T follicular helper cell (primary cell): Measurements from ENCODE around the gene DIAPH3.

Experiments
- DNase-seq: peaks from one replicate; pipeline ENCODE4 v3.0.0-alpha.2; 2020; ENCODE audit warnings: low read depth

DIAPH3 gene

DNA sequence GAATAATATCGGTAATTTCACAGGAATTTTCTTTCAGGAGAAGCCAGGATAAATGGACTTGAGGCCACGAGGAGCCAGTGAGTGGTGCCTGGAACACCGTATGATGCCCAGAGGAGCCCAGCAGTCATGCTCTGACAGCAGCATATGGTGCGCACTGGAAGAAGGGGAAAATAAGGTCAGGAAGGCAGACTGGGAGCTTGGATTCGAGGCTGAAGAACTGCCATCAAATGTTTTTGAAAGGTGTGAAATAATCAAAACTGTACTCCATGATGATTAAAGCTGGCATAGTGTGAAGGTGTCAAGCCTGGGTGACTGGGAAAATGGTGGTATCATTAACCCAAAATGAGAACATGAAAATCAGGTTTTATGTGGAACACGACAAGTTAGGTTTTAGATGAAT is 374.2 kb downstream of the DIAPH3 start:
- no peak for DNase-seq

- no peak for DNase-seq
Observed at GRCh38 chr13:59787679-59788078, 376.0 kb downstream of the DIAPH3 start.

- no peak for DNase-seq
Observed at GRCh38 chr13:59782696-59783095, 381.0 kb downstream of the DIAPH3 start.

- DNase-seq = no peak
Observed at GRCh38 chr13:59780058-59780457, 383.7 kb downstream of the DIAPH3 start.

- DNase-seq = no peak
Observed at GRCh38 chr13:59776924-59777690, 386.6 kb downstream of the DIAPH3 start.

GRCh38 chr13:59774491-59774971 is 389.2 kb downstream of the DIAPH3 start:
- DNase-seq = no peak

DNA sequence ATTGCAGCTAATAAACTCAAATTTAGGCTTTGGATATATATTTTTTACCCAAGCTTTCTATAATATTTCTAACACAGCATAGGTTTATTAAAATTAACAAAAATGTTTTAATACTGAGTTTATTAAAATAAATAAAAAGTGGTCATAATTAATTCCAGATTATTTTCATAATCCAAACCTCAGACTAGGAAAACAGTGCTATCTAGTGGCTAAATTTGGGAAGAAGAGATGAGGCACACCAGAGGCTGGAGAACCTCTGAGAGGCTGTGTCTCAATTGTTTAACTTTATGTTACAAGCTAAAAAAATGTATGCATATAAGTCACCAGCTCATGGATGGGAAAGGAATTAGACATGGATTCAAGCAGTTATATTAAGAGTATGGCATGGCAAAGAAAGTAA is 392.5 kb downstream of the DIAPH3 start:
- no peak for DNase-seq

DNA sequence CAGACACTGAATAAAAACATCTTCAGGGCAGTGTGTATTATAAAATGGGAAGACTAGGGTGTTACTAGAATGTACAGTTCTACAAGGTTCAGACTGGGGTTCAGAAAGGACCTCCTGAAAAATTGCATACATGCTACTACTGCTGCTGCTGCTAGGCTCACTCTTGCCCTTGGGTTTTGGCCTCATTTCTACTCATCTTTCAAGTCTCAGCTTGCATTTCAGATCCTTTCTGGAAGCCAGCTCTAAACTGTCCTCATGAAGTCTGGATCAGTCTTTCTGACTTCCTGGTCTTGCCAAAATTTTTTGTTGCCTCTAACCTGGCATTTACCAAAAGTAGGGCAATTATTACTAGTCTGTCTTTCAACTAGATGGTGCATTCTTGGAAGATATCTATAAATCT is 393.3 kb downstream of the DIAPH3 start:
- DNase-seq = no peak

DNA sequence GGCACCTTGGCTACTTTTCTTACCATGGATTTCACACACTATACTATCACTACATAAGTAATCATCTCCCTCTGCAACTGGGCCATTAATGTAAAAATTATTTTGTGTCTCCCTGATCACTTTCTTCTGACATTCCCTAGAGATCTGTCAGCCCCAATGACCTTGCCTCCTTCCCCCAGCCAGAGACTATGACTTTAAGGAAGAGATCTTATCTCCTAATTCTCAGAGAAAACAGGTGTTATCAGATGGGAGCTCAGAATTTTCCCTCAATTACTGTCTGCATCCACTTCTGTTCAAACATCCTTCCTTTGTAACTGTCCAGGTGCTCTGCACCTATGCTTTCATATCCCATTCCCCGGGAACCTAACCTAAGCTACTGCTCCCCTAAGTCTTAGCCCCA is 397.5 kb downstream of the DIAPH3 start:
- no peak for DNase-seq

DNA sequence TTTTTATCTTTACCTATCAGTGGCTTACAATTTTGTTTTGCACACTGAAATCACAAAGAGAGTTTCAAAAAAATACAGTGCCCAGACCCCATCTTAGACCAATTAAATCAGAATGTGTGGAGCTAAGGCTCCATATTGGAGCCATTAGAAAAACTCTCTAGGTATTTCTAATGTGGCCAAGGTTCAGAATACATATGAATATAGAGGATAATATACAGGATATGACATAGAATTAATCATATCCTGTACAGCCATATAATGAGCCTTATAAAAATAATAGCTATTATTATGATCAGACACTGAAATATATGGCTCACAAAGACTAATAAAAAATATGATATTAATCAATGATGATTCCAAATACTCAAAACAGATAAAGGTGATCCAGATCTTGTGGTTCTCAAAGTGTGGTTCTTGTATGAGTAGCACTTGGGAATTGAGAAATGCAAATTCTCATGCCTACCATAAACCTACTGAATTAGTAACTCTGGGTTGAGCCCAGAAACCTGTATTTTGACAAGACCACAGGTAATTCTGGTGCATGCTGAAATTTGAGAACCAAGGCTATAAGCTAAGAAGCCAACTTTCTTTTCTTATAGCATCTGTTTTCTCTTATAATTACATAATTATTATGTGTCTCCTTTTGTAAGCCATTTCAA is 408.0 kb downstream of the DIAPH3 start:
- no peak for DNase-seq

- no peak for DNase-seq
Observed at GRCh38 chr13:59754411-59754810, 409.3 kb downstream of the DIAPH3 start.

DNA sequence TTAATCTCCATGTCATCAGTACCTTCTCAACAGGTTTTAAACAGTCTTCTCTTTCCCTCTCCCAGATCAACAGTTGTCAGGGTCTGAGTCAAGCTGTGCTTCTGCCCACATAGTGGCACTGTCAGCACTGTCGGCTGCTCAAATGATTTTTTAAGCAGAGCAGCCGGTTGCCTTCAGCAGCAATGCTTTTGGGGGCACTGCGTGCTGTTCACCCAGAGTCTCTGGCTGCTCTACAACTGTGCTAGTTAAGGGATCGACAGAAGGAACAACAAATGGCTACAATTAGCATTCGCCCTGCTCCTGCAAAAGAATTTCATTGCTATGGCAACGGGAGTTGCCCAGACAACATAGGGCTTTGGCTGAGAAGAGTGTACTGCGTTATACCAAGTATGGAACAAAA is 412.9 kb downstream of the DIAPH3 start:
- DNase-seq = no peak

GRCh38 chr13:59748046-59748445 is 415.7 kb downstream of the DIAPH3 start:
- no peak for DNase-seq

GRCh38 chr13:59747529-59747928 is 416.2 kb downstream of the DIAPH3 start:
- no peak for DNase-seq

- no peak for DNase-seq
Observed at GRCh38 chr13:59746291-59746962, 417.3 kb downstream of the DIAPH3 start.

DNA sequence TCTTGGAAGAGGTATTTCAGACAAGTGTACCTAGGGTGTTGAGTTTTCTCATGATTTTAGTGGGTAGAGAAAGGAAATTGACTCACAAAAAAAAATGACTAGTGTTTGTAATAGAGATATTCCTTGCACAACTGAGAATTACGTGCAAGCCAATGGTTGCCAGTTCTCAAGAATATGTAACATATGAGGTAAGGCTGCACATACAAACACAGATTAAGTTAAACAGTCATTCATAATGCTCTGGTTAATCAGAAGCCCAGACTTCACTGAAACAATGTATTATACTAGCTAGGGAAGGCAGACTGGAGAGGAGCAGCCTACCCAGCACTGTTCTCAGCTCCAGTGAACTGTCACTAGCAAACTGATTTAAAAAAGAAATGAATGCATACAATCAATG is 418.3 kb downstream of the DIAPH3 start:
- DNase-seq = no peak

DNA sequence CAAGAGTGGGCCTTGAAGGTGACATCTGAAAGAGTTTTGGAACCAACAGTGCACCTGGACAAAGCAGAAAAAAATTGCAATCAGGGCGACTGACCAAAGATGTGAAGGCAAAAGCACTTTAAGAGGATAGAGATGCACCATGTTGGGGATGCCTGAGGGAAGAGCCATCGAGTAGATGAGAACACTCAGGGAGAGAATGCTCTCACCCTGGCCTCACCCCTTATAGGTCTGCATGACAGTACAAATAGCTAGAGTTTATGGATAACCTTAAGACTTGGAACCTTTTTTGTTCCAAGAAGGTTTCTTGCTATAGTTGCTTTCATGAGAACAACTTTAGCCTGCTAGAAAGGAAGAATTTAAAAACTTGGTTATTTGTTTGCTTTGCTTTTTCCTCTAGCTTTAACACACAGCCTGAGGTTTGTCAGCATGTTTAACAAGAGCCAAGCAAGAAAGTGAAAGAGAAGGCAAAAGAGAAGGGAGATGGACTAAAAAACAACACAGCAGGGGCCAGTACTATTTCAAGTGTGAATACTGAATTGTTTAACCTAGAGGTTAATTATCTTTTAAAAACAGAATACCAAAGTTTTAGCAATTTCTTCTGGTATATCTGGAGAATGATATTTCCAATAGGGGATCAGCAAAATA is 418.9 kb downstream of the DIAPH3 start:
- no peak for DNase-seq

GRCh38 chr13:59743195-59743594 is 420.5 kb downstream of the DIAPH3 start:
- no peak for DNase-seq

- no peak for DNase-seq
Observed at GRCh38 chr13:59742467-59742866, 421.3 kb downstream of the DIAPH3 start.

GRCh38 chr13:59738921-59739320 is 424.8 kb downstream of the DIAPH3 start:
- no peak for DNase-seq

DNA sequence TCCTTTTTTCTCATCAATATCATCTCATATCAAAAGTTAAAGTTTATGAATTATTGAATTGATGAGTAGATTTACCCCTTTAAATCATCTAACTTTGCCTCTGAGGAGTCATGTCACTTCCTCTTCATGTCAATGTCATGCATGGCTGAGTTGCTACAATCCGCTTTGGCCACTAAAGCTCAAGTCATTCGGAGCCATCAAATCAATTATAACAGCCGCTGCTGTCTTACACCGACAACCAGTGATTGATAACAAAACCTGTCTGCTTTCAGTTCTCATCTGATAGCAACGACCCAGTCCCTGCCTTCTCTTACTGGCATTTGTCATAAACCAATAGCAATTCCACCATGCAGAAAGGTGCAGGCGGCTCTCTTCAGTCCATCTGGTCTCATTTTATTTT is 429.3 kb downstream of the DIAPH3 start:
- no peak for DNase-seq

- DNase-seq = no peak
Observed at GRCh38 chr13:59733744-59734143, 430.0 kb downstream of the DIAPH3 start.

DNA sequence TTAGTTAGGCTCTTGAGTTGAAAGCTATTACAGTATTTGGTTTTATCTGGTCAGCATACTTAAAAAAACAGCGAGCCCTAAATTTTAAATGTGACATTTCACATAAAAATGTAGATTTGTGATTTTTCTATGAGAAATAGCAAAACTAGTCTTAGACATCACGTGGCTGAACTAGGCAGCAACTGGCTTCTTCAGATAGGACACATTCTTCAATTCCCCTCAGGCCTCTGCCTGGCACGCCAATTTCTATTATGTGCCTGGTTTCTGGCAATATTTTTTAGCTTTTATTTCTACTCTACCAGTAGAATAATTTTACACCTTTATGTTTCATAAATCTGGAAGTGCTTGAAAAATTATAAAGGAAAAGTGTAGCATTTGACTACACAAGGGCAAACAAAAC is 433.7 kb downstream of the DIAPH3 start:
- DNase-seq = no peak
